ENCODE data around the gene MXRA7.

- no peak for TF ChIP-seq POLR2A (IDR thresholded peaks at IDR 0.05; ENCODE audit: low read depth, low read length)
- TF ChIP-seq POLR2AphosphoS5 (IDR thresholded peaks at IDR 0.05; ENCODE audit: low read depth, low read length), result no peak
- no peak for TF ChIP-seq TAF1 (IDR thresholded peaks at IDR 0.05; ENCODE audit: low read depth, low read length)
- TF ChIP-seq PAX5 (IDR thresholded peaks at IDR 0.05; ENCODE audit: insufficient read depth, low read length, severe bottlenecking), result no peak
Observed at GRCh38 chr17:76686538-76687297, 24.0 kb downstream of the MXRA7 start.

Data from GM12891 (cell line).